HUES6 (cell line): ENCODE results near the gene SNAPC2.
"Not testable (repeated sequence)": the region's sequence is repeated elsewhere in the genome, so short reads cannot be mapped to it uniquely, and the experiment has no call there.

Experiments used
- H3K27ac ChIP-seq: 2 replicates; pipeline ENCODE4 v1.7.0; 2013; ENCODE audit warnings: low read depth, mild to moderate bottlenecking, low read length, inconsistent platforms
- H3K27me3 ChIP-seq: 2 replicates; pipeline ENCODE4 v1.6.1; 2013; ENCODE audit warnings: low read length; ENCODE audit not compliant: control insufficient read depth, insufficient read depth
- H3K36me3 ChIP-seq: 2 replicates; pipeline ENCODE4 v1.6.1; 2013; ENCODE audit warnings: low read length; ENCODE audit not compliant: control insufficient read depth, insufficient read depth
- H3K4me1 ChIP-seq: 2 replicates; pipeline ENCODE4 v1.6.1; 2013; ENCODE audit warnings: low read length; ENCODE audit not compliant: control insufficient read depth, insufficient read depth
- H3K4me3 ChIP-seq: 2 replicates; pipeline ENCODE4 v1.5.1; 2013; ENCODE audit warnings: low read depth, low read length
- H3K9ac ChIP-seq: one replicate; pipeline ENCODE4 v1.6.1; 2013; ENCODE audit warnings: mild to moderate bottlenecking, low read length
- H3K9me3 ChIP-seq: 2 replicates; pipeline ENCODE4 v1.6.1; 2013; ENCODE audit warnings: low read depth, low read length; ENCODE audit not compliant: control insufficient read depth, insufficient read depth

SNAPC2 gene

DNA sequence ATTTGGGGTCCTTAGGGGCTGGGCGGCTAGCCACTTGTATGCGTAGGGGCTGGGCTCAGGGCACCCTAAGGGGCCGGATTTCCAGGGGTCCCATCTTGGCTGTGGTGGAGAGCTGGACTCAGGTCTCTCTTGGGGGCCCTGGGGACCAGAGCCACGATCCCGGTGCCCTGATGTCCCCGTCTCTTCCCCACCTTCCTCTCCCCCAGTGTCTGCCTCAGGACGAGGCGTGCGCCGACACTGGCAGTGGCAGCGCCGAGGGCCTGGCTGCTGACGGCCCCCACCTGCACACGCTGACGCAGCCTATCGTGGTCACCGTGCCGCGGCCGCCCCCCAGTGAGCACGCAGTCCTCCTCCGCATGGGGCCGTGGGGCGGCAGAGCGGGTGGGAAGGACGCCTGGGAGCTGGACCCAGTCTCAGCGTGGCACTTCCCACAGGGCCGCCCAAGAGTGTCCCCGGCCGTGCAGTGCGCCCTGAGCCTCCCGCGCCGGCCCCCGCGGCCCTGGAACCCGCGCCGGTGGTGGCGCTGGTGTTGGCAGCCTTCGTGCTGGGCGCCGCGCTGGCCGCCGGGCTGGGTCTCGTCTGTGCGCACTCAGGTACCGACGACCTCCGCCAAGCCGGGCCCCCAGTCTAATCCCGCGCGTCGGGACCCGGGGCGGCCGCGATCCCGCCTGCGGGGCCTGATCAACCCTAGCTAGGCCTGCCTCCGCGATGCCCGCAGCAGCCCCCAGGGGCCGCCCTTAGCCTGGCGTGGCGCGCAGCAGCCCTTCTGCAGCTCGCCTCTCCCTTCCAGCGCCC is 2.7 kb upstream of the SNAPC2 start:
- H3K9me3 ChIP-seq = no peaks in the 10 kb centered on the region
- peaks cover 16% of the 10 kb centered on the region; the same call in 1 of the 2 replicates for H3K4me1 ChIP-seq
- H3K9ac ChIP-seq = peak overlapping the region; percentile 12
- peaks cover 8% of the 10 kb centered on the region for H3K36me3 ChIP-seq
- H3K27me3 ChIP-seq = peaks cover 48% of the 10 kb centered on the region
- H3K4me3 ChIP-seq = peak overlapping the region; percentile 65
- H3K27ac ChIP-seq = no peak overlapping the region

DNA sequence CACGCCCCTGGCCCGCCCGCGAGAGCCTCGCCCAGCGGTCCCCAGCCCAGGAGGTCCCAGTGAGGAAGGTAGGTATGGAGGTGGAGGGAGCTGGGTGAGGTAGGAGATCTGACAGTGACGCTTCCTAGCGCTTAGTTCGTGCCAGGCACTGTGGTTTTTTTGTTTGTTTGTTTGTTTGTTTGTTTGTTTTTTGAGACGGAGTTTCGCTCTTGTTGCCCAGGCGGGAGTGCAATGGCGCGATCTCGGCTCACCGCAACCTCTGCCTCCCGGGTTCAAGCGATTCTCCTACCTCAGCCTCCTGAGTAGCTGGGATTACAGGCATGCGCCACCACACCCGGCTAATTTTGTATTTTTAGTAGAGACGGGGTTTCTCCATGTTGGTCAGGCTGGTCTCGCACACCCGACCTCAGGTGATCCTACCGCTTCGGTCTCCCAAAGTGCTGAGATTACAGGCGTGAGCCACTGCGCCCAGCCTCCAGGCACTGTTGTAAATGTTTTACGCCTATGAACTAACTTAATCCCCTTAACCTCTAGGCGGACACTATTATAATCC is 2.0 kb upstream of the SNAPC2 start:
- H3K9ac ChIP-seq, H3K9me3 ChIP-seq, H3K27ac ChIP-seq, H3K36me3 ChIP-seq: not testable (repeated sequence)
- Histone ChIP-seq H3K4me3 (peak overlapping the region; percentile 65), H3K27me3 (peaks cover 48% of the 10 kb centered on the region), H3K4me1 (peaks cover 16% of the 10 kb centered on the region; the same call in 1 of the 2 replicates)

DNA sequence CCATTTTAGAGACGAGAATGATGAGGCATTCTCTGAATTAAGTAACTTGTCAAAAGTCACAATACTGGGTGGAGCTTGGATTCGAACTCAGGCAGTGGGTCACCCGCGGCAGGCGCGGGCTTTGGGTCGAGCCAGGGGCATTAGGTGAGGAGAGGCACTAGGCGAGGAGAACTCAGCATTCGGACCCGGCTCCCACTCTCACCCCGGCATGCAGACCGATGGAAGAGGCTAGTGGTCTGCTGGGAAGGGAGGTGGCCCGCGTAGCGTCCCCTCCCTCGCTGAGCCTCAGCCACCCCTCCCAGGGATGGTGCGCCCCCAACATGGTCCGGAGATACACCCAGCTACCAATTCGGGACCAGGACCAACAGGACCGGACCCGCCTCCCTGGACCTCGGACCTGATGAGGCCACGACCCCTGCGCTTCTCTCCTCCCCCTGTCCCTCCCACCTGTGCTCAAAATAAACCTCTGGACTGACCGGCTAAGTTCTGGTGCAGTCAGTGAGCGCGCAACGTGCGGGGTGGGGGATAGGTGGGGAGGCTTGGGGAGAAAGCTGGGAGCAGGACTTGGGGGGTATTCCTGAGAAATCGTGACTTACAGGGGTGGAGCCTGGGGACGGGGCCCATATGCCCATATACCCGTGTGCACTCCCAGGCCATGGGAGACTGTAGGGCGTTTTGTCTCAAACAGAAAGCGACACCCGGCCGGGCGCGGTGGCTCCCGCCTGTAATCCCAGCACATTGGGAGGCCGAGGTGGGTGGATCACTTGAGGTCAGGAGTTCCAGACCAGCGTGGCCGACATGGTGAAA is 1.3 kb upstream of the SNAPC2 start:
- peak overlapping the region; percentile 65; the same call in 1 of the 2 replicates for H3K4me3 ChIP-seq
- H3K27me3 ChIP-seq = peaks cover 48% of the 10 kb centered on the region
- H3K27ac ChIP-seq = no peak overlapping the region

DNA sequence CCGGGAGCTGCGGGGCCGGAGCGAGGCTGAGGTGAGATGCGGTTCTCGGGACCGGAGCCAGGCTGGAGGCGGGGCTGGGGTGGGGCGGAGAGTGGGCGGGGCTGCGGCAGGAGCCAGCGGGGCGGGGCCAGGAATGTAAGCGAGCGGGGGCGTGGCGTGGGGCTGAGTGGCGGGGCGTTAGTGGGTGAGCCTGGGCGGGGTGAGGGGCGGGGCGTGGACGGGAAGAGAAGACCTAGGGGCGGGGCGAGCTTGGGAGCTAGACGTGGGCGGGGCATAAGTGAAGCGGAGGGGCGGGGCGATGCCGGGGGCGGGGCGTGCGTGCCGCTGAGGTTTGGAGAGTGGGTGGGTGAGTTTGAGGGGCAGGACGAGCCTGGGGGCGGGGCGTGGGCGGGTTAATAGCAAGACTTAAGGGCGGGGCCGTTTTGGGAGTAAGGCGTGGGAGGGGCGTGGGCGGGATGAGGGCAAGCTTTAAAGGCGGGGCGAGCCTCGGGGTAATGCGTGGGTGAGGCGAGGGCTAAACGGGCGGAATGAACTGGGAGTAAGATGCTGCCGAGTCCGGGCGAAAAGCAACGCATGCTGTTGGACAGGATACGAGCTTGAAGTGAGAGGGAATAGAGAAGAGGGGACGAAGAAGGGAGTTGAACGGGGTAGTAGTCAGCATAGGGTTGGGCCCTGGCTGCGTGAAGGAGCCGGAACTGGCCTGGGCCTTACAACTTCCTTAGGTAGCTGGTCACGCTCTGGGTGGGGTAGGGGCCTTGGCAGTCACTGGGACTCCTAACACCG is 572 bp downstream of the SNAPC2 start:
- H3K36me3 ChIP-seq = peaks cover 5% of the 10 kb centered on the region
- H3K9me3 ChIP-seq = no peaks in the 10 kb centered on the region
- H3K27ac ChIP-seq = no peak overlapping the region
- peak overlapping the region; percentile 59 for H3K9ac ChIP-seq
- peaks cover 19% of the 10 kb centered on the region; the same call in 1 of the 2 replicates for H3K4me1 ChIP-seq
- H3K27me3 ChIP-seq = peaks cover 34% of the 10 kb centered on the region
- peak overlapping the region; percentile 88 for H3K4me3 ChIP-seq

More for the DNA sequence above, 1.3 kb upstream of the SNAPC2 start:
- H3K36me3 ChIP-seq = peaks cover 5% of the 10 kb centered on the region
- no peak overlapping the region for H3K9ac ChIP-seq
- H3K9me3 ChIP-seq = no peaks in the 10 kb centered on the region
- H3K4me1 ChIP-seq = peaks cover 16% of the 10 kb centered on the region; the same call in 1 of the 2 replicates

DNA sequence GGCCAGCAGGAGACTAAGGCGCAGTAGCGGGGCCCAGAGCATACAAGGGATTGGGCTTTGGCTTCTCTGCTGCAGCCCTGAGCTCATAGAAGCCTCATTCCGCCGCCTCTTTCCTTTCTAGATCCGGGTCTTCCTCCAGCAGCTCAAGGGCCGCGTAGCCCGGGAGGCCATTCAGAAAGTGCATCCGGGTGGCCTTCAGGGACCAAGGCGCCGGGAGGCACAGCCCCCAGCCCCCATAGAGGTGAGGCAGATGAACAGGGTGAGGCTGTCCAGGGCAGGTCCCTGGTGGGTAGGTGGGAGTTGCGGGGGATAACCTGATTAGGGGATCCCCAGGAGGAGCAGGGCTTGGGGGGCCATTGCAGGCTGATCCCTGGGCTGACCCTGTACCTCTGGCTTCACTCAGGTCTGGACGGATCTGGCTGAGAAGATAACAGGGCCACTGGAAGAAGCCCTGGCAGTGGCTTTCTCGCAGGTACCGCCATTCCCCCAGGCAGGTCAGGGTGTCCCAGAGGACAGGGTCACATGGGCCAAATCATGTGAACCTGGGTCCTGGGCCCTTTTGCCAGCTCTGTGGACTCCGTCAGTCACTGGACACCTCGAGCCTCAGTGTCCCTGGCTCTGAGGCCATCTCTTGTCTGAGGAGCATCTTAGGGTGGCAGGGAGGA is 1.3 kb downstream of the SNAPC2 start:
- H3K27me3 ChIP-seq = peaks cover 27% of the 10 kb centered on the region
- H3K9me3 ChIP-seq = no peaks in the 10 kb centered on the region
- H3K27ac ChIP-seq = no peak overlapping the region
- H3K4me3 ChIP-seq = peak overlapping the region; percentile 61
- H3K36me3 ChIP-seq = peaks cover 5% of the 10 kb centered on the region
- peaks cover 19% of the 10 kb centered on the region; the same call in 1 of the 2 replicates for H3K4me1 ChIP-seq
- peak overlapping the region; percentile 1 for H3K9ac ChIP-seq

DNA sequence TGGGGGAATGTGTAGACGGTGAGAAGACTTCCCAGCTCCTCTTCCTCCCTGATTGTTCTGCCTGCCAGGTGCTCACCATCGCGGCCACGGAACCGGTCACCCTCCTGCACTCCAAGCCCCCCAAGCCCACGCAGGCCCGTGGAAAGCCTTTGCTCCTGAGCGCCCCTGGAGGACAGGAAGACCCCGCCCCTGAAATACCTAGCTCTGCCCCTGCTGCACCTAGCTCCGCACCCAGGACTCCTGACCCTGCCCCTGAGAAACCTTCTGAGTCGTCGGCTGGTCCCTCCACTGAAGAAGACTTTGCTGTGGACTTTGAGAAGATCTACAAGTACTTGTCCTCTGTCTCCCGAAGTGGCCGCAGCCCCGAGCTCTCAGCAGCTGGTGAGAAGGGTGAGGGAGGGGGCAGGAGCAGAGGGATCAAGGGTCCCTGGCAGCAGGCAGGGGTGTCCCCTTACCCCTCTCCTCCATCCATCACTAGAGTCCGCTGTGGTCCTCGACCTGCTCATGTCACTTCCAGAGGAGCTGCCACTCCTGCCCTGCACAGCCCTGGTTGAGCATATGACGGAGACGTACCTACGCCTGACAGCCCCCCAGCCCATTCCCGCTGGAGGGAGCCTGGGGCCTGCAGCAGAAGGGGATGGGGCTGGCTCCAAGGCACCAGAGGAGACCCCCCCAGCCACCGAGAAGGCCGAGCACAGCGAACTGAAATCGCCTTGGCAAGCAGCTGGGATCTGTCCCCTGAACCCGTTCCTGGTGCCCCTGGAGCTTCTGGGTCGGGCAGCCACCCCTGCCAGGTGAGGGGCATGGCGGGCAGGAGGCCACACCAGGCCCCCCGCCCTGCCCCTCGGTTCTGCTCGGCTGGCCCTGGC is 2.1 kb downstream of the SNAPC2 start:
- Histone ChIP-seq H3K9me3 (no peaks in the 10 kb centered on the region), H3K4me3 (no peak overlapping the region), H3K27me3 (peaks cover 20% of the 10 kb centered on the region), H3K4me1 (peaks cover 16% of the 10 kb centered on the region; the same call in 1 of the 2 replicates), H3K27ac (no peak overlapping the region), H3K36me3 (peaks cover 5% of the 10 kb centered on the region), H3K9ac (no peak overlapping the region)

DNA sequence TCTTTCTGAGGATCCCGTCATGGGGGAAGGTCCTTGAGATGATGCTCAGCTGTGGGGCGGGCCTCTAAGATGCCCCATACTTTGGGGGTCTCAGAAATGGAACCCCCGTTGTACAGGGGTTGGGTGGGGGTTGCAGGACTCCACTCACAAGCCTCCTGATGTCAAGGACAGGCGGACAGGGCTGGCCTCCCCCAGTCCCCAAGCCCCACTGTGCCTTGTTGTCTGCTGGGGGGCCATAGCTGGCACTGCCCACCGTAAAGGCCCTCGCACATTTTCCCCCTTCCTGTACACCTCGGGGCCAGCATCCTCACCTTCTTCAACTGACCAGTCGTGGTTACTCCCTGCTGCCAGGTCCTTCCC is 2.7 kb downstream of the SNAPC2 start:
- H3K36me3 ChIP-seq = peaks cover 5% of the 10 kb centered on the region
- H3K27ac ChIP-seq = no peak overlapping the region
- no peak overlapping the region for H3K4me3 ChIP-seq
- peaks cover 13% of the 10 kb centered on the region; the same call in 1 of the 2 replicates for H3K4me1 ChIP-seq
- no peaks in the 10 kb centered on the region for H3K9me3 ChIP-seq
- peaks cover 13% of the 10 kb centered on the region for H3K27me3 ChIP-seq
- H3K9ac ChIP-seq = no peak overlapping the region

DNA sequence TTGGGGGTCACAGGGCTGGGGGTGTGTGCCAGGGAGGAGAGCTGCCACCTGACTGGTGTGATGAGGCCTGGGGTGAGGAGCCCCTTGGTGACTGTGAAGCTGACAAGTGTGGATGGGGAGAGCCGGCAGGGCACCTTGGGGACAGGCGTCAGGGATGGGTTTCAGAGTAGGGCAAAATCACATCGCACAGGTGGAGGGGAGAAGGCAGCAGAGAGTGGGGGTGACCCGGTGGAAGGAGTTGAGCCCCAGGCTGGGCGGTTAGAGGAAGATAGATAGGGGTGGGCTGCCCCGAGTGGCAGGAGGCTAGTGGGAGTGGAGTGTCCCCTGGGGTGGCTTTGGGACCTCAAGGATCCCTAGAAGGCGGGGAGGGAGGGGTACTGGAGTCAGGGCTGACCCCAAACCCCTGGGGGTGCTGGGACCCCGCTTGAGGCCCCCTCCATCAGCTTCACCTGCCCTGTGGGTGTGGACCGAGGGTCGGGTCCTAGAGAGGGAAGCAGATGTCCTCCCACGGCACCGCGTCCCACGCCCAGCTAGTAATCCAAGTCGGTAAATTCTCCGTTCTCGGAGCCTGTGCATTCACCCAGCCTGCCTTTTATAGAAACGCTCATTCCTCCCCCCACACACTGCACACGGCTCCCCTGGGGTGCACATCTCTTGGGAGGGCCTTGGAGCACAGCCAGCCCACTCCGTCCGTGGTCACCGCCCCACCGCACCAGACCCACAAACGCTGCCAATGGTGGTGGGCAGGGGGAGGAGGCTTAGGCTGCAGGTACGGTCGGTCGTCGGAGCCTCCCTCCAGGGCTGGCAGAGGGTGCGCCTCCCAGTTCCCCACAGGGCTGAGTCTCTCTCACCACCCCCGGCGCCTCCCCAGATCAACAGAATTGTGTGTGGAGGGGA is 3.4 kb downstream of the SNAPC2 start:
- no peak overlapping the region for H3K9ac ChIP-seq
- no peak overlapping the region for H3K4me3 ChIP-seq
- peaks cover 5% of the 10 kb centered on the region for H3K36me3 ChIP-seq
- H3K4me1 ChIP-seq = peaks cover 13% of the 10 kb centered on the region; the same call in 1 of the 2 replicates
- H3K27ac ChIP-seq = no peak overlapping the region
- no peaks in the 10 kb centered on the region for H3K9me3 ChIP-seq
- peaks cover 6% of the 10 kb centered on the region for H3K27me3 ChIP-seq

DNA sequence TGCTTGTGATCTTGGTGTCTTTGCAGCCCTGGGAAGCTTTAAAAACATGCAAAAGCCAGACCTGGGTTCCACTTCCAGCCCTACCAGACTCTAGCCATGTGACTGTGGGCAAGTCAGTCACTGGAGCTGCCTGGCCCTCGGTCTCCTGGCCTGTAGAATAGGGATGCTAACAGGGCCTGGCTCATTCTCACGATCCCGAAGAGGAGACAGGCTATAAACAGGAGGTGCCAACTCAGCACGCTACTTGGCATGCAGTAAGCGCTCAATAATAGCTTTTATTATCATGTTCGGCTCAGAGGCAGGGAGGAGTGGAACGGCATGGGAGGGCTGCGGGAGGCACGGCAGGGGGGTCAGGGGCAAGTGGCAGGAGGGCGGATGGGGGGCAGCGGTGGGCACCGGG is 4.1 kb downstream of the SNAPC2 start:
- no peak overlapping the region for H3K4me3 ChIP-seq
- H3K36me3 ChIP-seq = peaks cover 7% of the 10 kb centered on the region
- H3K27me3 ChIP-seq = no peaks in the 10 kb centered on the region
- no peak overlapping the region for H3K9ac ChIP-seq
- no peaks in the 10 kb centered on the region for H3K9me3 ChIP-seq
- H3K27ac ChIP-seq = no peak overlapping the region
- peaks cover 16% of the 10 kb centered on the region; the same call in 1 of the 2 replicates for H3K4me1 ChIP-seq
